K562 treated with DMSO at 1 percent for 24 hours (cell line): ENCODE results near the gene PODXL2. TPM values are rescaled to one million over a fixed set of nuclear protein-coding genes. Genes with fewer than 3 reads are reported as not detected.

Experiments
- total RNA-seq: library from RNA; unstranded; fragments of 300-600 nt; gene quantifications from 2 replicates; pipeline ENCODE4 v1.2.3, GENCODE V29; 2022; ENCODE audit warnings: low read depth; ENCODE audit not compliant: insufficient read depth

The PODXL2 gene, protein sequence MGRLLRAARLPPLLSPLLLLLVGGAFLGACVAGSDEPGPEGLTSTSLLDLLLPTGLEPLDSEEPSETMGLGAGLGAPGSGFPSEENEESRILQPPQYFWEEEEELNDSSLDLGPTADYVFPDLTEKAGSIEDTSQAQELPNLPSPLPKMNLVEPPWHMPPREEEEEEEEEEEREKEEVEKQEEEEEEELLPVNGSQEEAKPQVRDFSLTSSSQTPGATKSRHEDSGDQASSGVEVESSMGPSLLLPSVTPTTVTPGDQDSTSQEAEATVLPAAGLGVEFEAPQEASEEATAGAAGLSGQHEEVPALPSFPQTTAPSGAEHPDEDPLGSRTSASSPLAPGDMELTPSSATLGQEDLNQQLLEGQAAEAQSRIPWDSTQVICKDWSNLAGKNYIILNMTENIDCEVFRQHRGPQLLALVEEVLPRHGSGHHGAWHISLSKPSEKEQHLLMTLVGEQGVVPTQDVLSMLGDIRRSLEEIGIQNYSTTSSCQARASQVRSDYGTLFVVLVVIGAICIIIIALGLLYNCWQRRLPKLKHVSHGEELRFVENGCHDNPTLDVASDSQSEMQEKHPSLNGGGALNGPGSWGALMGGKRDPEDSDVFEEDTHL
- total RNA-seq = 25.8 and 26.7 TPM in 2 replicates

GRCh38 chr3:127628788-127629466 lies at the start of gene PODXL2:
TSS of gene PODXL2 (plus strand) at chr3:127629185. CDS start at chr3:127629220, 35 bp downstream.

GRCh38 chr3:127590593-127591465 lies 38.2 kb upstream of the PODXL2 start, which contains the start of gene TPRA1:
TSS of gene TPRA1 (minus strand) at chr3:127590733. CDS start at chr3:127580146, 10,587 bp downstream.

DNA sequence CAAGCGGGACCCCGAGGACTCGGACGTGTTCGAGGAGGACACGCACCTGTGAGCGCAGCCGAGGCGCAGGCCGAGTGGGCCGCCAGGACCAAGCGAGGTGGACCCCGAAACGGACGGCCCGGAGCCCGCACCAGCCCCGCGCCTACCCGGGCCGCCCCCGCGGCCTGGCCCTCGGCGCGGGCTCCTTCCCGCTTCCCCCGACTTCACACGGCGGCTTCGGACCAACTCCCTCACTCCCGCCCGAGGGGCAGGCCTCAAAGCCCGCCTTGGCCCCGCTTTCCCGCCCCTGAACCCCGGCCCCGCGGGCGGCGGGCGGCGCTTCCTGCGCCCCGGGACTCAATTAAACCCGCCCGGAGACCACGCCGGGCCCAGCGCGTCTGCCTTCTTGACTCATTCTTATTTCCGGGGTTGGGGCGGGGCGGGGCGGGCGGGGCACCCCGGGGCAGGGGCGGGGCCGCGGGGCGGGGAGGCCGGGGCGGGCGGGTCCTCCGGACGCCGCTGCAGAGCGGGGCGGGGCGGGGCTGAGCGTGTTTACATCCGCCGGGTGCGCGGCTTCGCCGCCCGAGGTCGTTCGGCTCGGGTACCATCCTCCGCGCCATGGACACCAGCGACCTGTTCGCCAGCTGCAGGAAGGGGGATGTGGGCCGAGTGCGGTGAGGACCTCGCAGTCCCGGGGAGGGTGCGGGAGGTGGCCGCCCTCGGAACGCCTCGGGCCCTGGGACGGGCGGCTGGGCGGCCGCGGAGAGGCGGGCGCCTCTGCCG lies 43.6 kb downstream of the PODXL2 start, which contains the start of gene ABTB1:
Gene ABTB1, plus strand, starts transcription at position 524 of the 762 bp plus-strand sequence. Its CDS starts 74 bp downstream, at position 598.

Other genes starting within 250 kb of the PODXL2 start
- gene TPRA1, start 38.5 kb upstream of the PODXL2 start, total RNA-seq = 34.2 and 36.6 TPM in 2 replicates
- gene MCM2, start 30.8 kb upstream of the PODXL2 start, total RNA-seq = 99.3 and 104 TPM in 2 replicates
- 8.1 and 9.3 TPM in 2 replicates for gene ABTB1, start 43.8 kb downstream of the PODXL2 start, total RNA-seq
- gene MGLL, start 193.3 kb downstream of the PODXL2 start, total RNA-seq = not detected in 2 replicates